HTR-8/SVneo (cell line): Measurements from ENCODE around the gene FRRS1L.

Experiments used
- DNase-seq: peaks from one replicate; pipeline ENCODE4 v3.0.0; 2011; ENCODE audit warnings: low spot score, mixed read lengths; ENCODE audit not compliant: insufficient read length
- FAIRE-seq: peaks from 2 replicates; lab custom pipeline; 2011; peaks lifted over from hg19 to GRCh38; lab: Jason Lieb, UNC

Gene FRRS1L

GRCh38 chr9:109179801-109180523 lies 12.9 kb upstream of the FRRS1L start:
- DNase-seq (no peak), FAIRE-seq (no peak)

- no peak for FAIRE-seq
- DNase-seq = no peak
Measured at GRCh38 chr9:109176963-109177362, 9.9 kb upstream of the FRRS1L start.

- FAIRE-seq (no peak), DNase-seq (no peak)
Measured at GRCh38 chr9:109176386-109176785, 9.3 kb upstream of the FRRS1L start.

- FAIRE-seq (no peak), DNase-seq (no peak)
Measured at GRCh38 chr9:109172935-109173334, 5.9 kb upstream of the FRRS1L start.

- no peak for DNase-seq
- FAIRE-seq = no peak
Measured at GRCh38 chr9:109171926-109172325, 4.9 kb upstream of the FRRS1L start.

- DNase-seq = no peak
- no peak for FAIRE-seq
Measured at GRCh38 chr9:109168170-109168569, 1.1 kb upstream of the FRRS1L start.

GRCh38 chr9:109167716-109168115 lies 667 bp upstream of the FRRS1L start:
- no peak for DNase-seq
- FAIRE-seq = no peak

GRCh38 chr9:109166171-109166770 lies 778 bp downstream of the FRRS1L start:
- DNase-seq (no peak), FAIRE-seq (no peak)

GRCh38 chr9:109164042-109164441 lies 3.0 kb downstream of the FRRS1L start:
- FAIRE-seq = no peak
- no peak for DNase-seq

GRCh38 chr9:109163194-109163593 lies 3.9 kb downstream of the FRRS1L start:
- FAIRE-seq = no peak

GRCh38 chr9:109162677-109163076 lies 4.4 kb downstream of the FRRS1L start:
- DNase-seq = no peak

More at GRCh38 chr9:109163194-109163593, 3.9 kb downstream of the FRRS1L start:
- no peak for DNase-seq

GRCh38 chr9:109161471-109161870 lies 5.6 kb downstream of the FRRS1L start:
- DNase-seq (no peak), FAIRE-seq (no peak)

More at GRCh38 chr9:109162677-109163076, 4.4 kb downstream of the FRRS1L start:
- no peak for FAIRE-seq

- FAIRE-seq (no peak), DNase-seq (no peak)
Measured at GRCh38 chr9:109159583-109159982, 7.5 kb downstream of the FRRS1L start.

GRCh38 chr9:109158651-109159050 lies 8.4 kb downstream of the FRRS1L start:
- no peak for FAIRE-seq
- no peak for DNase-seq

- no peak for FAIRE-seq
- DNase-seq = no peak
Measured at GRCh38 chr9:109156708-109157107, 10.3 kb downstream of the FRRS1L start.

- FAIRE-seq (peak; percentile 46), DNase-seq (no peak)
Measured at GRCh38 chr9:109150925-109151545, 16.0 kb downstream of the FRRS1L start.

- FAIRE-seq (no peak), DNase-seq (no peak)
Measured at GRCh38 chr9:109149722-109150121, 17.3 kb downstream of the FRRS1L start.

GRCh38 chr9:109149089-109149488 lies 18.0 kb downstream of the FRRS1L start:
- DNase-seq = no peak
- FAIRE-seq = no peak

GRCh38 chr9:109145051-109145450 lies 22.0 kb downstream of the FRRS1L start:
- no peak for DNase-seq
- FAIRE-seq = no peak

- no peak for FAIRE-seq
Measured at GRCh38 chr9:109143881-109144562, 23.0 kb downstream of the FRRS1L start.

GRCh38 chr9:109141375-109141774 lies 25.7 kb downstream of the FRRS1L start:
- DNase-seq = no peak
- no peak for FAIRE-seq

More at GRCh38 chr9:109143881-109144562, 23.0 kb downstream of the FRRS1L start:
- peak; percentile 59 for DNase-seq
